ENCODE data around the gene KRT25. TPM values are rescaled to one million over a fixed set of nuclear protein-coding genes. Genes with fewer than 3 reads are reported as not detected.
"Not testable (repeated sequence)": the region's sequence is repeated elsewhere in the genome, so short reads cannot be mapped to it uniquely, and the experiment has no call there.

Gene KRT25
- total RNA-seq, 1 donor from 2014 or later: not detected

DNA sequence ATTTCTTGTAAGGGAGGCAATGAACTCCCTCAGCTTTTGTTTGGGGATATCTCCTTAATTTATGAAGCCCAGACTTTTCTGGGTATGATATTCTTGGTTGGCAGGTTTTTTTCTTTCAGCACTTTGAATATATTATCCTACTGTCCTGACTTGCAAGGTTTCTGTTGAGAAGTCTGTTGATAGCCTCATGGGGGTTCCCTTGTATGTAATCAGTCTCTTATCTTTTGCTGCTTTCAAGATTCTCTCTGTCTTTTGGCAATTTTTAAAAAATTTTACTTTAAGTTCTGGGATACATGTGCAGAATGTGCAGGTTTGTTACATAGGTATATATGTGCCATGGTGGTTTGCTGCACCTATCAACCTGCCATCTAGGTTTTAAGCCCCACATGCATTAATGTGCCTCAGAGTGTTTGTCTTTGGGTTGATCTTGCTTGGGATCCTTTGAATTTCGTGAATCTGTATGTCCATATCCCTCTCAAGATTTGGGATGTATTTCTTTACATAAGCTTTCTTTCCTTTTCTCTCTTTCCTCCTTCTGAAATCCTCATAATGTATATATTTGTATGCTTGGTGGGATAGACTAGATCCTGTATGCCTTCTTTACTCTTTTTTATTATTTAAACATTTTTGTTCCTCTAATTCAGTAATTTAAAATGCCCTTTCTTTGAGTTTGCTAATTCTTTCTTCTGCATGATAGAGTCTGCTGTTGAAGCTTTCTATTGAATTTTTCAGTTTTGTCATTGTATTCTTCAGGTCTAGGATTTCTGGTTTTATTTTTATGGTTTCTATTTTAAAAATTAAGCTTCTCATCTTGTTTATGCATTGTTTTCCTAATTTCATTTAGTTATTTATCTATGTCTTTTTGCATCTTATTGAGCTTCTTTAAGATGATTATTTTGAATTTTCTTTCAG lies 5.2 kb upstream of the KRT25 start:
- no peak for DNase-seq (ENCODE audit: low read depth)

DNA sequence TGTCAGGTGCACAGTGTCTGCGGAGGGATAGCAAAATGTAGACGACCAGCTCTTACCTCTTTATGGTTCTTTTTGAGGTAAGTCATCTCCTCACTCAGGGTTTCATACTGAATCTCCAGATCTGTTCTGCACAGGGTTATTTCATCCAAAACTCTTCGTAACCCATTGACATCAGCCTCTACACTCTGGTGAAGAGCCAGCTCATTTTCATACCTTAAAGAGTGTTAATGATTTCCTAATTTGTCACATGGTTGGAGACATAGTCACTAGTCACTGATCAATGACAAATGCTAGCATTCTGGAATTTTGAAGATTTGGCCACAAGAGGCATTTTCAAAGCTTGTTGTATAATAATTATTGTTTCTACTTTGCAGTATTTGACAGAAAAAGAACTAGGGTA lies 1.3 kb downstream of the KRT25 start:
- DNase-seq (ENCODE audit: low read depth): no peak

DNA sequence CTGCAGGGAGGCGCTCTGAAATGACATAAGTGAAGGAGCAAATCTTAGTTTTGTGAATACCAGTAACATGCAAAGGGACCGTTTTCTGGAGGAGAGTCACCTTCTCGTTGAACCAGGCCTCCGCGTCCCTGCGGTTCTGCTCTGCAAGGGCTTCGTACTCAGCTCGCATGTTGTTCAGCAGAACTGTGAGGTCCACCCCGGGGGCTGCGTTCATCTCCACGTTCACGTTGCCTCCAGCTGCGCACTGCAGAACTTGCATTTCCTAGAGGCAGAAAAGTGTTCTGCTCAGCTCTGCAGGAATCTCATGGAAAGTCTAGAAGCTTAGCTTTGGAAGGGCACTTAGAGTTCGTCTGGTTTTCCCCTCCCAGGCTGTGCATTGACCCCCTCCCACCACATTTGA lies 4.1 kb downstream of the KRT25 start:
- no peak for DNase-seq (ENCODE audit: low read depth)

DNA sequence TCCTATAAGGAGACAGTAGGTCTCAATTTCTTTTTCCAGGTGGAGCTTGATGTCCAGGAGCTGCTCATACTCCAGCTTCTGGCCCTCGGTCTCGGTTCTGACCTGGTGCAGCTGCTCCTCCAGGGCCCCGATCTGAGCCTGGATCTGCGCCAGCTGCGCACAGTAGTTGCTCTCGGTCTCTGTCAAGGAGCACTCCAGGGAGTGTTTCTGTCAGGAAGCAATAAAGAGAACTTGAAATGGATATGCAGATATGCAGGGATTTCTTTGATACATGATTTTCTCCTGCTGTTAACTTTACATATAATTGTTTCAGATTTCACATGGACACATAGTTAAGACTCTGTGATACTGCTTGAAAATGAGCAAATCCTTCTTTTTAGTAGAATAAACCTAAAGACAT lies 4.7 kb downstream of the KRT25 start:
- no peak for DNase-seq (ENCODE audit: low read depth)

DNA sequence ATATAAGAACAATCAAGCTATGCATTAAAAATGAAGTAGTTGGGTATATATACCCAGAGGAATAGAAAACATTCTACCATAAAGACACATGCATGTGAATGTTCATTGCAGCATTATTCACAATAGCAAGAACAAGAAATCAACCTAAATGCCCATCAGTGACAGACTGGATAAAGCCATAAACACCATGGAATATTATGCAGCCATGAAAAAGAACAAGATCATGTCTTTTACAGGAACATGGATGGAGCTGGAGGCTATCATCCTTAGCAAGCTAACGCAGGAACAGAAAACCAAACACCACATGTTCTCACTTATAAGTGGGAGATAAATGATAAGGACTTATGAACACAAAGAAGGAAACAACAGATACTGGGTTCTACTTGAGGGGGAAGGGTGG lies 6.5 kb downstream of the KRT25 start:
- not testable (repeated sequence) for DNase-seq (ENCODE audit: low read depth)

DNA sequence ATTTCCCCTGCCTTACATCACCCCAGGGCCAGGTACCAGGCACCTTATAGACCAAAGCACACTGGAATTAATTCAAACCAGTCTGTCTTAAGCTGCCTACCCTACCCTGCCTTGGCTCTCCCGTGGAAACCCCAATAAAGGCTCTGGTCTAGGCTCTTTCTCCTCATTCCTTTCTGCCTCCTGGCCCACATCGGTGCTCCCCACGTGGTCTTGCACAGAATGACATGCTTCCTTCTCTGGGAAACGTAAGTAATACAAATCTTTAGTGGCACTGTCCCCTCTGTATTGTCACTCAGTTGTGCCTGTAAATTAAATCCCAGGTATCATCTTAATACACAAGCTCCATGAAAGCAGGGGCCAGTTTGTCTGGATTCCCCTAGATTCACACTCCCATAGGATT lies 16.6 kb downstream of the KRT25 start:
- DNase-seq (ENCODE audit: low read depth): no peak

DNA sequence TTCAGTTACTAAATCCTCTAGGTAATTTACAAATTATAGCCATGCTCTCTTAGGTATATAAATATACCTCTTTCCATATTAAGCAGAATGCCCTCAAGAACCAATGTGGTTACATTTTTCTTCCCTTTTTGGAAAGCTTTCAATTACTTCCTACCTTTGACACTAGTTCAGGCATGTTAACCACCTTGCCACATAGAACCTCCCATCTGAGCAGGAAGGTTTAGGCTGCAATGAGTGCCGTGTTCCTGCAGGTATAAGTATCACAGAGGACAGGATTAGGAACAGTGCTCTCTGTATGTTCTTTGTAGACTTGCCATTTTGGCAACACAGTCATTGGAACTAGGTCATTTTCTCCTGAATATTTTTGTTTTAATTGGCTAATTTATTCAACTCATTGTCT lies 20.1 kb downstream of the KRT25 start:
- DNase-seq (ENCODE audit: low read depth): no peak

DNA sequence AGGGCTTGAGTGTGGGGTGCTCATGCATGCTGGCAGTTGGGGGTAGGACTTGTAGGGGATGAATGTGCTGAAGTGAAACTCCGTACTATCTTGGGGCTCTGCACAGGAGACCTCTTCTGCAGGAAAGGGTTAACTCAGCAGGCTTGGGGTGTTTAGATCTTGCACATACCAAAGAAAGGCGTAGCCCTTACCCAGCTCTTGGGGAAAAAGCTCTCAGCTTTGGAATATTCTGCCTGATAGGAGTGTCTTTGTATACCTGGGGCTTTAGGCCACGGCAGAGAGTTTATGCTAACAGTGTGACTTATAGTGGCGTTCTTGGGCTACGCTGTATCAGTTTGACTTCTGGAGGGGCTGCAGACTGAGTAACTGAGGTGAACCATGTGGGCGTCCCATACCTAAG lies 21.1 kb downstream of the KRT25 start:
- DNase-seq (ENCODE audit: low read depth): no peak

DNA sequence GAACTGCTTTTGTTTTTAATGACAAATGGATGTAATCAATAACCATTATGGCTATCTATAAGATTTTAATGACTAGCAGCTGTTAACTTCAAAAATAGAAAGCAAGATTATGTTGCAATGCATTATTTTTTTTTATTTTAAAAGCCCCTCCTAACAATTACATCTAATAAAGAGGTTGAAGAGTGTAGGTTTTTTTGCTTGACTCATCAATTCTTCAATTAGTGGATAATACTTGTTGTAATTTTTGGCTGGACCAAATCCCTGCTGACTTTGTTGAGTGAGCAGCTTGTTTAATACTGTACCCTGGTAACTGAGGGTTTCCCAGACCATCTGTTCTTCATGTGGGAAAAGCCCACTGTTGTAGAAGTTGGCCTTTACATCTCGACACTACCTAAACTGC lies 24.2 kb downstream of the KRT25 start:
- DNase-seq (ENCODE audit: low read depth): no peak

DNA sequence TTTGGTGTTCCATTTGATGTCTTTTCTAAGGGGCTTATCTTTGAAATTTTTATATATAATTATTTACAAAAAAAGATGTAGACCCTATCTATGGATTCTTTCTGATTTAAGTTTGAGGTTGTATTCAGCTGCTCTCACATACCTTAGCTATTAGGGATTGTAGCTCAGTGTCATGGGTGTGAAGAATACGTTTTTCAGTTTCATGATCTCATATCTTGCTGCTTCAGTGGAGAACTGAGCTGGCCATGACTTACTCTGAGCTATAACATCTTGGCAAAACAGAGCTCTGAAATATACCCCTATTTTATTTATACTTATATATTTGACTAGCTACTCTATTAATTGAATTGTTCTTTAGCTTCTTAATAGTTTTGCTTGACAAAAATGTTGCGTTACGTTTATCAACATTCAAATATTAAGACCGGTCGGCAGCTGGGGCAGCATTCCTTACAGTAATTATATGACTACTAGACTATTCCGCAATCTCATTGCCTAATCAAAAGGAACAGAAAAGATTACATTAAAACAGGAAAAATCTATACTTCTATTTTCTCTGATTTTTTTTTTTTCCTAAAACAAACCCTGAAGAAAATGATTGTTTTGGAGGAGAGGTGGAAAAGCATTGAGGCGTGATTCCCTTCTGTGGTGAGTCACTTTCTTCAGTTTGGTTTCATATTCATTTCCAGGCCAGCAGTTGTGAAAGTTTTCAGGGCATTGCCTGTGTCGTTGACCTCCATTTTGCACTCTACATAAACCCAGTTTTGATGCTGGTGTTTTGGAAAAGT lies 27.5 kb downstream of the KRT25 start:
- DNase-seq (ENCODE audit: low read depth): peak; percentile 5

DNA sequence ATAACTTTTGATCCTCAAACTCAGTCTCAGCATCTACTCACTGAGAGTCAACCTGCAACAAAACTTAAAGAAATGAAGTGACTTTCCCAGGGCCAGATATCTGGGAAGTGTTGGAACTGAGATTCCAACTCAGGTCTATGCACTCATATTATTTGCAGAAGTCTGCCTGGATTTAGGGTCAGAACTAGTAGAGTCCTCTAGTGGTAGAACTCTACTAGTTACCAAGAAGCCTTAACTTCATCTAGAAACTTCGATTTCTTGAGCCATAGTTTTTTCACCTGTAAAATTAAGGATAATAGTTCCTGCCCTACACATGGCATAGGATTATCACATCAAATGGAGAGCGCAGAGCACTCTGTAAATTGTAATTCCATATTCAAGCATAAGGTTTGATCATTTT lies 28.2 kb downstream of the KRT25 start:
- DNase-seq (ENCODE audit: low read depth): no peak

DNA sequence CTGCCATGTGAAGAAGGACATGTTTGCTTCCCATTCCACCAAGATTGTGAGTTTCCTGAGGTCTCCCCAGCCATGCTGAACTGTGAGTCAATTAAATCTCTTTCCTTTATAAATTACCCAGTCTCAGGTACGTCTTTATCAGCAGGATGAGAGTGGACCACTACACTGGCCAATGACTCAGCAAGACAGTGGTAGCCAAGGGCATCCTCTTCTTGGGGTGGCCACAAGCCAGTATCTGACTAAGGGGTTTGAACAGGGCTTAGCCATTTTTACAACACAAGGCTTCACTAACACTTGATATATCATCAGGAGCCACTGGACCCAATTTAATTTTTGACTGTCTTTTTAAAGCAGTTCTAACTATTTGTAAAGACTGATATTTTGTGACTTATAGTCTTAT lies 30.5 kb downstream of the KRT25 start:
- no peak for DNase-seq (ENCODE audit: low read depth)

DNA sequence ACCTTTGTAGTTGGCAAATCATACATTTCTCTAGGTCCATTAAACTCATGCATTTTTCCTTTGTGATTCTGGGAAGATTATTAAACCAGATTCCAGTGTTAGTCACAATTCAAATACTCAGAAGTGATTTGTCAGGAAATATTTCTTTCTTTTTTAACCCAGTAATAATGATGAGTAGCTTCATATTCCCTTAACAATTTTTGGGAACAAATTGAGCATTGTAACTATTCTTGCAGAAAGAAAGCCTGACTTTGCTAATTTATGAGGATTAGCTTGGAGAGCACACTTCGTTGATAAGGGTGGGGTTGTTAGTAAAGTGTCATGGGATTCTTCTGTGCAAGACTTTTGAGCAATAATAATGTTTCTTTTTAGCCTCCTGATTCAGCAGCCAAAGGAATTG lies 32.9 kb downstream of the KRT25 start:
- no peak for DNase-seq (ENCODE audit: low read depth)

DNA sequence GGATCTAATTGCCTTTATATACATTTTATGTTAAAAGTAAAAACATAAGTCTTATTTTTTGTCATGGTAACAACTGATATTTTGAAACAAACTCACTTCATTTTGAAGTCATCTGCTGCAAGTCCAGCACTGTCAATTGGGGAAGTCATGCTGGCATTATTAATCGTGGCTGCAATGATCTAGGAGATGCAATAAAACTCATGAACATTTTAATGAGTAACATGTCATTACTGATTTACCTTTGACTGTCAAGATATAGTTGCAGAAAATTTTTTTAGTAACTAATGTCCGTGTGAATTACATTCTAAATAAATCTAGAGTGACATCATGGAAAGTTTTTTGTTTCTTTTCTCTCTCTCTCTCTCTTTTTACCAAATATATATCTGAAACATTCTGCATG lies 34.2 kb downstream of the KRT25 start:
- DNase-seq (ENCODE audit: low read depth): no peak

DNA sequence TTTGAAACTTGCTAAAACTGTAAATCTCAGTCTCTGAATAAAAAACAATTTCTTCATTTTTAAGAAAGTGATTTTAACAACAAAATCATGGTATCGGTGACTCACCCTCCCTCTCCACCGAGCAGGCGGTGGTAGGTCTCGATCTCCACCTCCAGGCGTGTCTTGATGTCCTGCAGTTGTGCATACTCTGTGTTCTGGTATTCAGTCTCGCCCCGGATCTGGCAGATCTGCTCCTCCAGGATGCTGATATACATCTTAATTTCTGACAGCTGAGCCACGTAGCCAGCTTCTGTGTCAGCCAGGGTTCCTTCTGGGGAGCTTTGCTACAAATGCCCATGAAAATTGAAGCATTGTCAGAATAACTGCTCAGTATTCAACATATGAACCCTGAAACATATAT lies 36.2 kb downstream of the KRT25 start:
- no peak for DNase-seq (ENCODE audit: low read depth)

DNA sequence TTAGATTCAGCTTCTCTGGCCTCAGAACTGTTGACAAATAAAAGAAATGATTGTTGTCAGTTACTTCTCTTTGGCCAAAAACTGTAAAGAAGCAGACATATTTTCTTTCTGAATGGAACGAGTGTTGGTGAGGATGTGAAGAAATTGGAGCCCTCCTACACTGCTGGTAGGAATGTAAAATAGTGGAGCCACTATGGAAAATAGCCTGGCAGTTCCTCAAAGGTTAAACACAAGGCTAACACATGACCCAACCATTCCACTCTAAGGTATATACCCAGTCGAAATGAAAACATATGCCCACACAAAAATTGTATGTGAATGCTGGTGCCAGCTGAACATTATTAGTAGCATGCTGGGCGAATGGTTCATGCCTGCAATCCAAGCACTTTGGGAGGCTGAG lies 37.4 kb downstream of the KRT25 start:
- no peak for DNase-seq (ENCODE audit: low read depth)

DNA sequence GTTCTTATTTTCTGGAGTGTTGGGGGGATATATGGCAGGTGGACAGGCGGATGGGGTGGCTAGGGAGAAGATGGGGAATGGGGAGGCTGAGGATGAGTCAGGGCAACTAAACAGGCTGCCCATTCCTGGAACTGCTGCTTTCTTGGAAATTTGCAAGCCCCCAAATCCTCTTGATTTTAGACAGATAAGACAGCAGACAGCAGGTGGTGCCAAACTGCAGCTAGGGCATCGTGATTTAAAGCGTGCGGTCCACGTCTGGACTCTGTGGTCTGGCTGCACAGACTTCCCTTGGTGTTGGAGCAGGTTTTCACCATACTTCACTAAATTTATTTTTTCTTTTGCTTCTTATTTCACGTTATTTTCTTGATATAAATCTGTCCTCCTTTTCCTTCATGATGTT lies 40.7 kb downstream of the KRT25 start:
- peak; percentile 9 for DNase-seq (ENCODE audit: low read depth)

DNA sequence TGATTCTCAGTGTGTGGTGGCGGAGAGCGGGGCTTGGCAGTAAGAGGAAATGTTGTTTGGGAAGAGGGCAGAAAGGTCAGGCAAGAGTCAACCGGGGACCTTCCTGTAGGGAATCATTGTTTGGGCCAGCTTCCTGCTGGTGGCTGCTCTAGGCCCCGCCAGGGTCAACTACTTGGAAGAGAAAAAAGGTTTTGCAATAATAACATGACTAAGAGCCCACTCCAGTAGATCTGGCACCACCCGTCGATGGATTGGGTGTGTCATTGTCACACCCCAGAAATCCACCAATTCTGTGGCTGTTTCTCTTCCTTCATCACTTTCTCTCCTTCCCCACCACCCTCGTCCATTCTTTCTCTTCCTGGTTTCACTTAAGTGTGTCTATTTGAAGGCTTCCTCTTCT lies 47.4 kb downstream of the KRT25 start:
- no peak for DNase-seq (ENCODE audit: low read depth)

DNA sequence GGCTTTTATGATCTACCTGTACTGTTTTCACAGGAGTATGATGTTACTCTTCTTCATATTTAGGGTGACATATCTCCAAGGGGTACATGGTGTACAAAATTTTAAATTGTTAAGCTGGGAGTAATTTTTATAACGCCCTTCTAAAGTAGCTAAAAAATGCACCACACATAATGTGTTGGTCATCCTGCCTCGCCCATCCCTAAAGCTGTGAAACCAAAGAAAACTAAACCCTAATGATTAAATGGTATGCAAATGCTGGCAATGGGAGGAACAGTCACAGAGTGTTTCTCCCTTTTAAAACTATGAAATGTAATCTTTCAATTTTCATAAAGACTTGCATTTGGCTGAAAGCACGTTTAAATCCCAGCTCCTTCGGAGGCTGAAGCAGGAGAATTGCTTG lies 49.5 kb downstream of the KRT25 start:
- no peak for DNase-seq (ENCODE audit: low read depth)

DNA sequence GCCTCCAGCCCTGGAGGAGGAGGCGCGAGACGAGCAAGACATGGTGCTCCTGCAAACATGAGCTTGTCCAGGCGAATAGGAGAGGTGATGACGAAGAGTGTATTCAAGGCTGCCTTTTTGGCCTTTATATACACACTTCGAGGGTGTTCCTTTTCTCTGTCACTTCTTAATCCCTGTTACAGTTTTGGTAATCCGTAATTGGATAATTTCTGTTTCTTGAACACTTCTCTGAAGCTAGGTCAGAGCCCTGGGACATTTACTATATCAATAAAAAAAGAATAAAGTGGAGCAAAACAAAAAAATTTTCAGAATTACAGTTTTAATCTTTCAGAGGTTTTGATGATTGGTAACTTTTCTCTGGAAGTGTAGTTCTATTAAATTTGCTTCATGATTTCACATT lies 51.5 kb downstream of the KRT25 start, which contains the start of gene KRT24:
Gene KRT24 (minus strand): TSS at position 101 of the 400 bp plus-strand sequence. CDS start 59 bp downstream, at position 42.
- no peak for DNase-seq (ENCODE audit: low read depth)

DNA sequence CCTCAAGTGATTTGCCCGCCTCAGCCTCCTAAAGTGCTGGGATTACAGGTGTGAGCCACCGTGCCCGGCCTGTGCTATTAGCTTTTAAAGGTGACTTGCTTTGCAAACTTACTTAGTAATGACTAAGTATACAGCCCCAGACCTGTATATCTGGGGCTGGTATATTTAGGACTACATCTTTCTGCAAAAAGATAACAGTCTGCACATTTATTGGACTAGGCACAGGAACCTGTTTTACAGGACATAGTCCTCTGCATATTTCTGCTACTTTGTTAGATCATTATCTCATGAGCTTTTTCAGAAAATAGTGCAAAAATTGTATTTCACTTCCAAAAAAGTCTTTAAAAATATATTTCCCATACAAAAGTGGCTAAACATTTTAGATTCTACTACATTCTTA lies 52.9 kb downstream of the KRT25 start:
- no peak for DNase-seq (ENCODE audit: low read depth)

DNA sequence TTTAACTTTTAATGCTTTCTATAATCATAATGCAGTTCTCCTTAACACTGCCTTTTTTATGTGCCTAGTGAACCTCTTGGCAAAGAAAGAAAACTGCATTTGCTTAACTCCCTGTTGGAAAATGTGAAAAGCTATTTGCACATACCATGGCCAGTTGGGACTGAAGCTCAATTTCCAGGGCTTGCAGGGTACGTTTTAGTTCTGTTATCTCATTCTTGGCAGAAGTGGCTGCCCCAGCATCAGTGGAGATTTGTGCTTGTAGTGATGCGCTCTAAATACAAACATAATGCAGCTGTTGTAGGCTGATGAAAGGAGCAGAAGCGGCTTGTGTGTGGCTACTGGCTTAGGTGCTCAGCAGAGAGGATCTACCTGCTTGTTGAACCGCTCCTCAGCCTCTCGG lies 55.3 kb downstream of the KRT25 start:
- DNase-seq (ENCODE audit: low read depth): peak; percentile 8

DNA sequence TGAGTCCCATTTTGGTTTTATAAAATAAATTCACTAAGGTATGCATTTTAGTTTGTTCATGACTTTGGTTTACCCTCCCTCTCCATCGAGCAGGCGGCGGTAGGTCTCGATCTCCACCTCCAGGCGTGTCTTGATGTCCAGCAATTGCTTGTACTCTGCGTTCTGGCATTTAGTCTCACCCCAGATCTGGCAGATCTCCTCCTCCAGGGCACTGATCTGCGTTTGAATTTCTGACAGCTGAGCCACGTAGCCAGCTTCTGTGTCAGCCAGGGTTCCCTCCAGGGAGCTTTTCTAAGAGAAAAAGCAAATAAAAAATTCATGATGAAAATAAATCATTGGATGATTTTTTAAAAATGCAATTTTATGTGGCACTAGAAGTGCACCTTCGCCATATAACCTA lies 55.8 kb downstream of the KRT25 start:
- DNase-seq (ENCODE audit: low read depth): peak; percentile 12
